HG02623 (cell line): ENCODE data around the gene HMGN2.
"Not testable (repeated sequence)": the region's sequence is repeated elsewhere in the genome, so short reads cannot be mapped to it uniquely, and the experiment has no call there.

ENCODE experiments used
- ATAC-seq: cut with Tn5 transposase; IDR thresholded peaks from one replicate; pipeline ENCODE4 v1.9.1; 2021; ENCODE audit warnings: moderate library complexity; ENCODE audit not compliant: unreplicated experiment

The HMGN2 gene

GRCh38 chr1:26476958-26477357 is 4.7 kb downstream of the HMGN2 start:
- ATAC-seq = no peak

- ATAC-seq = no peak
These were observed 5.4 kb downstream of the HMGN2 start for GRCh38 chr1:26477446-26478152.

- ATAC-seq = no peak
These were observed 5.9 kb downstream of the HMGN2 start for GRCh38 chr1:26478159-26478558.

GRCh38 chr1:26478988-26479387 is 6.7 kb downstream of the HMGN2 start:
- ATAC-seq = no peak

- ATAC-seq = no peak
These were observed 10.7 kb downstream of the HMGN2 start for GRCh38 chr1:26482921-26483320.

GRCh38 chr1:26483980-26484379 is 11.7 kb downstream of the HMGN2 start:
- ATAC-seq = no peak

GRCh38 chr1:26490155-26490554 is 17.9 kb downstream of the HMGN2 start:
- no peak for ATAC-seq

GRCh38 chr1:26493267-26493666 is 21.0 kb downstream of the HMGN2 start:
- no peak for ATAC-seq

GRCh38 chr1:26493938-26494337 is 21.7 kb downstream of the HMGN2 start:
- no peak for ATAC-seq

GRCh38 chr1:26496861-26497260 is 24.6 kb downstream of the HMGN2 start:
- ATAC-seq = no peak

GRCh38 chr1:26498894-26499293 is 26.7 kb downstream of the HMGN2 start:
- no peak for ATAC-seq

GRCh38 chr1:26500488-26501175 is 28.4 kb downstream of the HMGN2 start:
- peak; percentile 57 for ATAC-seq

GRCh38 chr1:26510711-26511110 is 38.5 kb downstream of the HMGN2 start:
- ATAC-seq = not testable (repeated sequence)

GRCh38 chr1:26515836-26516235 is 43.6 kb downstream of the HMGN2 start:
- not testable (repeated sequence) for ATAC-seq

GRCh38 chr1:26516987-26517765 is 44.9 kb downstream of the HMGN2 start:
- ATAC-seq = no peak

GRCh38 chr1:26517766-26518049 is 45.5 kb downstream of the HMGN2 start:
- ATAC-seq = no peak

GRCh38 chr1:26518355-26518754 is 46.1 kb downstream of the HMGN2 start:
- no peak for ATAC-seq

- no peak for ATAC-seq
These were observed 48.1 kb downstream of the HMGN2 start for GRCh38 chr1:26520339-26520738.

- ATAC-seq = no peak
These were observed 49.4 kb downstream of the HMGN2 start for GRCh38 chr1:26521669-26522030.

- ATAC-seq = no peak
These were observed 49.8 kb downstream of the HMGN2 start for GRCh38 chr1:26522073-26522472.

- ATAC-seq = no peak
These were observed 51.9 kb downstream of the HMGN2 start for GRCh38 chr1:26524181-26524580.
